Myocyte (in vitro differentiated cells): ENCODE data around the gene PIGS. TPM values are rescaled to one million over a fixed set of nuclear protein-coding genes. Genes with fewer than 3 reads are reported as not detected.
A peak's percentile ranks its signal among the peaks of the same experiment; 100 is the strongest.
"Not testable (repeated sequence)": the region's sequence is repeated elsewhere in the genome, so short reads cannot be mapped to it uniquely, and the experiment has no call there.

ENCODE experiments used
- DNase-seq: peaks from one replicate; pipeline ENCODE4 v3.0.0-alpha.2; 2012; ENCODE audit warnings: low read depth
- total RNA-seq: library from RNA; depleted of rRNA; stranded (reverse); fragments of >200 nt; gene quantifications from 2 replicates; pipeline ENCODE4 v1.2.3, GENCODE V29; 2014

Gene PIGS
- total RNA-seq, 1 donor from 2014 or later = 162 TPM

DNA sequence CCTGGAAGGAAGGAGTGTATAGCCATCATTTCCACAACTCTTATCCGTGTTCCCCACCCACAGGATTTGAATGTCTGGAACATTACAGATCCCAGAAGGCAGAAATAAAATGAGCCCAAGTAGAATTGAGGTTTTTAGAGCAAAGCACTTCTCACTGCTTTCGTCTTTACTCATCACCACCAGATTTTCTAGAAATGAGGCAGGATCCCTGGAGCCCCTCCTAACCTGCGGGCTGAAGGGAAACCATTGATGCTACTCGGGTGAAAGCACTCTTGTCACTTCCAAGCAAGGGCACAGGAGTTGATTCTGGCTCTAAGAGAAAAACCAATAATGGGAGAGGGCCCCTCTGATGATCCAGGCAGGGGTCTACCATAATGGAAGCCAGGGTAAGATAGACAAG lies 8.2 kb upstream of the PIGS start:
- no peak for DNase-seq

DNA sequence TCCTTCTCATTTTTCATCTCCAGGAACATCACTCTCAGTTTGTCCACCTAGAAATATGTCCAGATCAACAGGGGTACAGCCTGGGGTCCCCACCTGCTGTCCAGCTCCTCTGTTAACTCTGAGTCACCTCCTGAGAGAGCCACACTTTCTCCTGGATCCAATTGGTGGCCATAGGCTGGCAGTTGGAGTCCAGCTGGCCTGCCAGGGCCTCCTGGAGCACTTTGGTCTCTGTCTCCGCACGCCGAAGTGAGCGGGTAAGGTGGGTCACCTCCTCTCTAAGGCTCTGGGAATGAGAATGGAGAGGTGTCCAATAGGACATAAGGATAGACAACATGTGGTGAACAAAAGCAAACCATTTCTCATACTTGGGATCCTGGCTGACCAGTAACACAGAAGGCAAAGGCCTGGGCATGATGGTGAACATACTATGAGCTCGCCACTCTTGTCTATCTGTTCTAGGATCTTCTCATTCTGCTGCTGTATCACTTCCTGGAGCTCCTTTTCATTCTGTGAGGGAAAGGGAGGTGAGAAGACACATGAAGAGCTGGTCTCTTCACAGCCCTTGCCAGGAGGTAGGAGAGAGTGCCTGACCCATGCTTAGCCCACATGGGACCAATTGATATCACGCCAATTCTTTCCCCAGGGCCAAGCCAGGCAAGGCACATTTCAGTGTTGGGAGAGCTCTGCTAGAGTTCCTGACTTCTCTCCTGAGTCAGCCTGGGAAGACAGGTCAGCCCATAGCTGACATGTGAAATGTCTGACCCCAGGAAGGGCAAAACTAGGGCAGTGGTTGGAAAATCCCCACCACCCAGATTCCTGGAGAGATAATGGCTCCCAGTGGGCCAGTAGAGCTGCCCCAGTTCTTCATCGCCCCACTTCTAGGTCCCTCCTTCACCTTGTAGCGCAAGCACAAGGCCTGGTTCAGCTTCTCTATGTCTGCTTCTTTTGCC lies 7.2 kb upstream of the PIGS start:
- no peak for DNase-seq

DNA sequence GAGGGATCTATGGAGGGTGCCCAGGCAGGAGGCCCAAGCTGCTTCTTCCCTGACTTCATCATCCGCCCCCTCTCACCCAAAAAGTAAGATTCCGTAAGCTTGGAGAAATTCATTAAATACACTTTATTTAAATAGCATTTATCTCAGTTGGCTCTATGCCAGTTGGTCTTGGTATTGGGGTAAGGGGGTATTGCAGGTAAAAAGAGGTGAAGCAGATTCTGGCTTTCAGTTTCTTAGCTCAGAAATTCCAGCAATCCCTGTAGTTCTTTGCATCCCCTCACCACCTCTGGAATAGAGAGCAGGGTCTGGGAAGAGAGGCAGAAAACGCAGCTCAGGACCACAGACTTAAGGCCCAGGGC lies 6.1 kb upstream of the PIGS start:
- no peak for DNase-seq

DNA sequence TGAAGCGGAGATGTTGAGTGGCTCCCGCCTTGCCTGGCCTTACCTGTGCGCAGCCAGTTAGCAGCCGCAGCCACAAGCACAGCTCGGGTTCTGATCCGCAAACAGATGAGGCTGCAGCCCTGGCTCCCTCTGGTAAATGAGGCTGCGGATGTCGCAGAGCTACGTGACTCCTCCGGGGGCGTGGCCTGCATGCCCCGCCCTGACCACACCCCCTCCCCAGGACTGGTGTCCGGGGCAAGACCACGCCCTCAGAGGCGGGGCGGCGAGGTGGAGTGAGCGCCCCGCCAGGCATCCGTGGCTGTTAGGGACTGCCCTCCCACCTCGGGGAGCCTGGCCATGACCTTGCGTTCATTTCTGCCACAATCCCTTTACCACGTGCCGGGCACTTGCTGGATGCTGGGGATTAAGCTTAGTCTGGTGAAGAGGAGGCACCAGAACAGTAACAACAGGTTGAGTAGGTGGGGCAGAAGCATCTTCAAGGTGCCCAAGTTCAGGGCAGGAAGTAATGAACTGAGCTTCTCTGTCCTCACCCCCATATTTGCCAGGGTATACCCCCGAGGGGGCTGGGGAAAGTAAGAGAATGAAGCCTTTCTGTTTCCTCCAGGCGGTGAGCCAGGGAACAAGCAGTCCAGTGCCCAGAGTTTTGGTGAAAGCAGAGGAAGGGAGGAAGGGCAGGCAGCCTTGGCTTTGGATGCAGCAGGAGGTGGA lies 5.6 kb upstream of the PIGS start, which contains the start of gene ALDOC:
TSS of gene ALDOC (minus strand) at position 138 of the 708 bp plus-strand sequence. CDS start 1,363 bp downstream, outside the sequence.
- peak; percentile 84 for DNase-seq

DNA sequence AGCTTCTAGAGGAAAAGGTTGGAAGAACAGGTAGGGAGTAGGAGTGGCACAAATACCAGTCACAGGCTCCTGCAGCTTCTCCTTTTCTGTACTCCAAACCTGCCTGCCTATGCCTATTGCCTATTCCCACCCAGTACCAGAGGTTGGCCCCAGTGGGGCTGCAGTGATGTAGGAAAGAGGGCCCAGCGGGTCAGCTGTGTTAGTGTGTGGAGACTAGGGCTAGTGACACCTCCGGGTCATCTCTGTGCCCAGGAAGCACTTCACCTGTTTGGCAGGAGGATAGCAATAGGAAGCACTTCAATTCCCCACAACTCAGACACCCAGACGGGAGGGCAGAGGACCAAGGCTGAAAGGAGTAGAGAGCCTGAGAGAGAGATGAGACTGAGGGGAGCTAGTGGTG lies 4.7 kb upstream of the PIGS start:
- not testable (repeated sequence) for DNase-seq

DNA sequence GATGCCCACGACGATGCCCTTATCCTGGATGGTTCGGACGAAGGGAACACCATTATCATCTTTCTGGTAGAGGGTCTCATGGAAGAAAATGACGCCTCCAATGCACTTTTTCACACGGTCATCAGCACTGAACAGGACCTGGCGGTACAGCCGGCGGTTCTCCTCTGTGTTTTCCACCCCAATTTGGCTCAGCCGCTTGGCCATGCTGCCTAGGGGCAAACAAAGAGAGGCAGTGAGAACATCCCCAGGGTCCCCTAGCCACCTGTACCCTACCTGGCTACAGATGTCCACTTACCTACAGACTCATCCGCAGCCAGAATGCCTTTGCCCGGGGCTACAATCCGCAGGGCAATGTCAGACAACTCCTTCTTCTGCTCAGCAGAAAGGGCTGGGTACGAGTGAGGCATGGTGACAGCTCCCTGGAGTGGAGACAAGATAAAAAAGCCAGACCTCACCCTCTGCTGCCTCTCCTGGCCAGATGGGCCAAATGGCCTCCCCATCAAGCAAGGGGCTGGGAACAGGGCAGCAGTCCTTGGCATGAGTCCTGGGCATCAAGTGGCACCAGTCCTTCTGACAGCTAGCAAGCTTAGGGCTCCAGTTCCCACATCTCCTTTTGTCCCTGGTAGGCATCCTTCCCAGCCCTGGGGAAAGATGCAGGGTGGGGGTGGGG lies 3.9 kb upstream of the PIGS start:
- peak; percentile 30 for DNase-seq

- DNase-seq = no peak
Measured at GRCh38 chr17:28574526-28574925, 3.2 kb upstream of the PIGS start.

DNA sequence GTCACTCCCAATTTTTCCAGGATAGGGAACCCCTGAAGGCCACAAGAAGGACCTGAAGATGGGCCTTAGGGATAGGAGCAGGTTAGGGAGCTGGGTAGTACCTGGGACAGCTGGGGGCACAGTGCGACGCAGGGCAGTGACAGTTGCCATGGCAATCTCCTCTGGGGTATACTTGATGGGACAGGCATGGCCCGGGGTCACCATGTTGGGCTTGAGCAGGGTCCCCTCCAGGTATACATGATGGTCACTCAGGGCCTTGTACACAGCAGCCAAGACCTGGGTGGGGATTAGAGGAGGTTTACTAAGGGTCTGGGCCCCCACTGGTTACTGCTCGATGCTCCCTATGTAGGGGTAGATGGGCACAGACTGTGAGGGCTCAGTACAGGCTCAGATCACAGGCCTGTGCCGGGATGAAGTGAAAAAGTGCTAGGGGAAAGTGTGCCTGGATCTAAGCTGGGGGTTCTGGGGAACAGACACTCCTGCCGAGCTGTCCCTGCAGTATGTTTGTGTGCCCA lies 2.7 kb upstream of the PIGS start:
- DNase-seq = no peak

DNA sequence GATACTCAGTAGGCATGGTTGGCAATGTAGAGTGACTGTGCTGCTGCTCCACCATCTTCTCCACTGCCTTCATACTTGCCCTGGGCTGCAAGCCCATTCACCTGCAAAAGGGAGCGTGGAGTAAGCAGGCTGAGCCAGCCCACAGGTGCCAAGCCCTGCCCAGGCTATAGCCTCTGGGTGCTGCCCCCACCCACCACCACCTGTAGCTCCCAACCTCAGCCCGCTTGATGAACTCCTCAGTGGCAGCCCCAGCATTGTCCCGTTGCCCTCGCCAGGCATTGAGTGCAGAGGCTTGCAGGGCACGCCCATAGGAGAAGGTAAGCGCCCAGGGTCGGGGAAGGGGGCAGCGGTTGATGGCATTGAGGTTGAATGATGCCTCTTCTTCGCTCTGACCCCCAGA lies 2.2 kb upstream of the PIGS start:
- DNase-seq = no peak

- no peak for DNase-seq
Measured at GRCh38 chr17:28573040-28573380, 1.7 kb upstream of the PIGS start.

DNA sequence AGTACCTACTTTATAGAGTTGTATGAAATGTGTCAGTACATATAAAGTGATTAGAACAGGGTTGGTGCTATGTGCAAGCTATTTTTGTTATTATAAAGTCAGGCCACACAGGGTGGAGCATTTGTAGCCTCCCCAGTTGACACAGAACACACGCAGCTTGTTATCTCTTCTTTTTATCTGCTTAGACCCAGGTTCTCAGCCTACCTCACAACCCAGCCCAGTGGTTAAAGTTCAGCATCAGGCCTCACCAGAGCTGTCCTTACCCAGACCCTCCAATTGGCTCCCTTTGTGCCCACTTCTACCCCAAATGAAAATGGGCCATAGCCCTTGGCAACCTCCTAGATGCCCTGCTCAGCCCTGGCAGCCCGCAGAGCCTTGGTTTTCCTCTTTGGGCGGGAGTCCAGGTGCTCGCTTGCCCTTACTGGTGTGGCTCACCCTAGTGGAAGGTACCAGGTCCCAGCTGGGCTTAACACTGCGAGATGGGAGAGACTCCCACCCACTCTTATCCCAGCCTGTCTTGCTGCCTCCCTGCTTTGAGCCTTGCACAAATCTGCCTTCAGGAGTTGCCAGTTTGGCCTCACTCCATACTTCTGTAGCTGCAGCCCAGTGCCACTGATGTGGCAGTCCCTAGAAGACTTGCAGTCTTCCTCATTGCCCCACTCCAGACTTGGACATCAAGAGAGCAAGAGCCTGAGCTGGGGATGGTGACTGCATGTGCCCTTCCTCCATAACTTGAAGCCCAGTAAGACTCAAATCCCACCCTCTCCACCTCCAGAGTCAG lies 1.1 kb upstream of the PIGS start:
- DNase-seq = no peak

DNA sequence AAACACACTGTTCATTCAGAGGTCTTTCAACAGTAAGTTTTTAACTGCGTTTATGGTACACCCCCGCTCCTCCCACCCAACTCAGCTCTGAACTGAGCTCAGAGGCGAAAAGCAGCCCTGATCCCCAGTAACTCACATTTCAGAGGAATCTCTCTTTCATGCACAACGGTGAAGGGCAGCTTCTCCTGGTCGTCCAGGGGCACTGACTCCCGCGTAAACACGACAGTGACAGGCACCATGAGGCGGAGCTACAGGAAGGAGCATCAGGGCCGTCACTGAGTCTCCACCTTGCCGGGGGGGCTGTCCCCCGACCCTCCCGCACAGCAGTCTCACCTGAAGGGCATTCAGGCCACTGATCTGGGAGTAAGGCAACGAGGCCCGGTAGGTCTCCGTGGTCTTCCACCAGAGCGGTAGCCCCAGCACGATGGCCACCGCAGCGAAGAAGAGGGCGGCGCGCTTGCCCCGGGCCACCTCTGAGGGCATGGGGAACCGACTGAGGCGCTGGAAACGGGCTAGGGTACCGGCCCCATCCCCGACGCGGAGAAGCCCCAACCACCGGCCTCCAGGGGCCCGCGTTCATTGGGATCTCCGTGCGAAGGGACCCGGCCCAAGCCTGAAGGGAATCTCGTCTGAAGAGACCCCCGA lies 486 bp downstream of the PIGS start:
- no peak for DNase-seq

GRCh38 chr17:28569446-28569845 lies 1.9 kb downstream of the PIGS start:
- DNase-seq = no peak

DNA sequence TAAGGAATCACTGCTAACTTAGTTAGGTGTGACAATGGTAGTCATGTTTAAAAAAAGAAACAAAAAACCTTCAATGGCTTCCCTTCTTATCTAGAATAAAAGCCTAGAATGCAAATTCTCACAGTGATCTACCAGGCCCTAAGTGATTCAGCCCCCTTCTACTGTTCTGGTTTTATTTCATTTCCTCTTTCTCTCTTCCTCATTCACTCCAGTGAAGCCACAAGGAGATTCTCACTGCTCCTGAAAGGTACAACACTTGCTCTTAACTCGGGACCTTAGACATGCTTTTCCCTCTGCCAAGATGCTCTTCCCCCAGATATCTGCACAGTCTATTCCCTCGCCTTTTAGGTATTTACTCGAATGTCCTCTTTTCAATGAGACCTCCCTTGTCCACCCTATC lies 3.7 kb downstream of the PIGS start:
- DNase-seq = no peak

- peak; percentile 97 for DNase-seq
Measured at GRCh38 chr17:28563475-28563874, 7.8 kb downstream of the PIGS start.

DNA sequence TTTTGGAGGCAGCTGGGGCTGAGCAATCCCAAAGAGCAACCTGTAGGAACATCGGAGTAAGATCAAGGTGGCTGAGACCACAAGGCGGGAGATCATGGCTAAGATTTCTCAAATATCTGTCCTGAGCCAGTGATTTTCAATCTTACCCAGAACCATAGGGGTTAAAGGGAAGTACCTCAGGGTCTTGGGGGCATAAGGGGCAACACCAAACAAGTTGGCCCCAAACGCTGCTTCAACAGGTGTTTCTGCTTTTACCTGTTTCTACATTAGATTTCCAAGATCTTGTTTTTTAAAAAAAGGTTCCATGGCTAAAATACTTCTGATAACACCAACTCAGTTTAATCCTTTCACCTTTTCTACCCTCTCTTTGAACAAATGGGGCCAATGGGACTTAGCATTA lies 16.3 kb downstream of the PIGS start:
- no peak for DNase-seq

DNA sequence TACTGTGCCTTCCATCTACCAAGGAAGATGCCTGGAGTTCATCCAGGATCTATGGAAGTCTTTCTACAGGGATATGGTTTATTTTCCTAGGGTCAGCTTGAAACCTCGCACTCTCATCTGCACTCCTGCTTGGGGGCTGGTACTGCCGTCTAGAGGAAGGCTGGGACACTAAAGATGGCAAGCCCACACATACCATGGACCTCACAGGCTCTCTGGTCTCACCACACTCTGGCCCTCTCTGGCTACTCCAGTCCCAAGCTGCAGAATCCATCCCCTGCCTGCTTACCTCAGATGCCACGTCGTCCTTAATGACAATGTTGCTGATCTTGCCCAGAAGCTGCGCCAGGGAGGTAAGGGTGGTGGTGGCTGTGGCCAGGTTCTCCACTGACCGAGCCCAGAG lies 16.8 kb downstream of the PIGS start:
- DNase-seq = no peak

- DNase-seq = no peak
Measured at GRCh38 chr17:28553000-28553505, 18.3 kb downstream of the PIGS start.

DNA sequence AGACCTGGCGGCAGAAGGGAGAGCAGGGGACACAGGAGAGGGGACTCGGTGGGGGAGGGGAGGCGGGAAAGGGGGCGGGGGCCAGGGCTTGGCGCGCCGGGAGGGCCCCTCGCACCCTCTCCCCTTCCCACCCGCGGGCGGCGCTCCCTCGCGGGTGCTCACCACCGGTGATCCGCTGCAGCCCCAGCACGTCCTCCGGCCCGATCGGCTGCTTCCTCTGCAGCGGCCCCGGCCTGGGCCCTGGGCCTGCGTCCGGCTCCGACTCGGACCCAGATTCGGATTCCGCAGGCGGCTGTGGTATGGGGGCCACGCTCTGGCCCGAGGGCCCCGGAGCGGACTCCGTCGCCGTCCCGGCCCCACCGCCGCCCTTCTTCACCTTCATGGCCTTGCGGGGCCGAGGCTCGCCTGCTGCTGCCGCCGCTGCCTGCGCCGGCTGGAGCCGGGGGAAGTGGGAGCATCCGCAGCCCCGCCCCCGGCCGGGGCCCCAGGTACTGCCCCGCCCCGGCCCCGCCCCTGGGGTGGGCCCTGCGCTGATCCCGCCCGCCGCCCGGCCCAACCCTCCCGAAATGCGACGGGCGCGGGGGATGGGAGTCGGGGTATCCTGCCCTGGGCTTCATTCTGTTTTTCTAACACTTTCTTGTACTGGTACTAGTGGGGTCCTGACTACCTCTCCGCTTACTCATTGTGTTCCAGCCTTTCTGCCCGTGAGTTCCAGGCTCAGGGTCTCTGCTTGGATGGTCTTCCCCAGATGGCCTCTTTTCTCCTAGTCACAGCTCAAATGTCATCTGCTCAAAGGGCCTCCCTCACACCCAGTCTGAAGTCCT lies 18.9 kb downstream of the PIGS start, which contains the start of gene UNC119:
TSS of gene UNC119 (minus strand) at position 449 of the 824 bp plus-strand sequence. CDS start at position 382, 67 bp downstream.
- peak; percentile 81 for DNase-seq
